SU-DHL-6 (cell line): ENCODE measurements around the gene PTPN11.

ENCODE experiments used
- EZH2phosphoT487 ChIP-seq: fragments of 200-600 bp; sonication (generic), shearing (Covaris generic); conservative IDR thresholded peaks from 2 replicates; pipeline ENCODE4 v1.6.1; 2018; ENCODE audit warnings: mild to moderate bottlenecking, antibody characterized with exemption, low read length, moderate library complexity, mixed read lengths
- TF ChIP-seq, protein P1 (sequence below): fragments of 200-600 bp; sonication (generic); IDR thresholded peaks from one replicate; pipeline ENCODE4 v1.5.1; 2017; ENCODE audit warnings: antibody characterized with exemption, mild to moderate bottlenecking, low read length, moderate library complexity; ENCODE audit not compliant: insufficient read depth, poor library complexity, severe bottlenecking

DNA sequence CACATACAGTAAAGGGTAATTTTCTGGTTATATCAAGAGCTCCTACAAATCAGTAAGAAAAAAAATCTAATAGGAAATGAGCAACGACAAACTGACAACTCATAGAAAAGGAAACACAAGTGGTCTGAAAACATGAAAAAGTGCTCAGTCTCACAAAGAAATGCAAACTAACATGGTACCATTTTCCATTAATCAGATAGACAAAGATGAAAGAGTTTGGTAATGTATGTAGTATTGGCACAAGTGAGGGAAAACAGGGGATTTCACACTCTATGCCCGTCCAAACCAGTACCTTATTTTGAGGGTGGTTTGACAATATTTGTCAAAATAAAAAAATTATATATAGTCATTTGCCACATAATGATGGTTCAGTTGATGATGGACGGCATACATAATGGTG, 13.2 kb downstream of the PTPN11 start:
- TF ChIP-seq, protein P1, sequence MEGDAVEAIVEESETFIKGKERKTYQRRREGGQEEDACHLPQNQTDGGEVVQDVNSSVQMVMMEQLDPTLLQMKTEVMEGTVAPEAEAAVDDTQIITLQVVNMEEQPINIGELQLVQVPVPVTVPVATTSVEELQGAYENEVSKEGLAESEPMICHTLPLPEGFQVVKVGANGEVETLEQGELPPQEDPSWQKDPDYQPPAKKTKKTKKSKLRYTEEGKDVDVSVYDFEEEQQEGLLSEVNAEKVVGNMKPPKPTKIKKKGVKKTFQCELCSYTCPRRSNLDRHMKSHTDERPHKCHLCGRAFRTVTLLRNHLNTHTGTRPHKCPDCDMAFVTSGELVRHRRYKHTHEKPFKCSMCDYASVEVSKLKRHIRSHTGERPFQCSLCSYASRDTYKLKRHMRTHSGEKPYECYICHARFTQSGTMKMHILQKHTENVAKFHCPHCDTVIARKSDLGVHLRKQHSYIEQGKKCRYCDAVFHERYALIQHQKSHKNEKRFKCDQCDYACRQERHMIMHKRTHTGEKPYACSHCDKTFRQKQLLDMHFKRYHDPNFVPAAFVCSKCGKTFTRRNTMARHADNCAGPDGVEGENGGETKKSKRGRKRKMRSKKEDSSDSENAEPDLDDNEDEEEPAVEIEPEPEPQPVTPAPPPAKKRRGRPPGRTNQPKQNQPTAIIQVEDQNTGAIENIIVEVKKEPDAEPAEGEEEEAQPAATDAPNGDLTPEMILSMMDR: no peak
- no peak for TF ChIP-seq EZH2phosphoT487
